Stomach (tissue), 4 donors: ENCODE results near the gene TNS3.

Experiments used
- CTCF ChIP-seq, 7 experiments: fragments of 450-650 bp in 4 of 7; fragments of 200-600 bp in 3 of 7; sonication (generic) in 3 of 7; IDR thresholded peaks; one replicate each; pipeline ENCODE4 v1.5.1; 2016 to 2019; ENCODE audit warnings: antibody characterized with exemption in 7 of 7, control low read depth in 2 of 7, mild to moderate bottlenecking in 1 of 7
- POLR2A ChIP-seq, 4 donors: fragments of 450-650 bp; IDR thresholded peaks; one replicate each; pipeline ENCODE4 v1.6.1; 2016; ENCODE audit warnings: antibody characterized with exemption in 4 of 4, control low read depth in 2 of 4, mild to moderate bottlenecking in 1 of 4, moderate library complexity in 1 of 4

GRCh38 chr7:47442605-47442865, 139.4 kb downstream of the TNS3 start:
- TF ChIP-seq POLR2A (IDR thresholded peaks at IDR 0.05) (no peak), CTCF (IDR thresholded peaks at IDR 0.05) (no peak)
